Measurements from ENCODE around the gene GMDS. TPM values are rescaled to one million over a fixed set of nuclear protein-coding genes. Genes with fewer than 3 reads are reported as not detected.

The GMDS gene
- total RNA-seq, 1 experiment from 2014 or later = 27.6 TPM

DNA sequence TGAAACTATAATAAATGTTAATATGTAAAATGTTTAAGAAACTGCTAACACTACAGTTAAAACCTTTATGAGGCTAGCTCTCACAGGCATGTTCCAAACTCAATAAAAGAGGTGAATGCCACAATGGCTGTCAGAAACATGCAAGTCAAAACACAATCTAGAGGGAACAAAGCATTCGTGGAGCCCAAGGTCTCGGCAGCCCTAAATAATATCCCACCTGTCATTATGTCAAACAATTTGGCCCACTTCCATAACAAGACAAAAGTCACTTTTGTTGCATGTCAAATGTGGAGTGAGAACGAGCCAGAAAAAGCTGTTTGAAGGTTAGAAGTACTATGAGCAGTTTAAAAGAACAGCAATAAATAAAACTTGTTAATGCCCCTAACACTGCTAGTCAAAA is 181.9 kb downstream of the GMDS start:
- Histone ChIP-seq H3K4me2 (ENCODE audit: insufficient read depth, insufficient read length, low read length) (no peak overlapping the region), H3T11ph (ENCODE audit: low read length) (no peak overlapping the region), H4K20me1 (ENCODE audit: control insufficient read depth, insufficient read depth, insufficient read length) (no peaks in the 10 kb centered on the region), H2AFZ (ENCODE audit: low read length) (no peak overlapping the region), H3K23me2 (ENCODE audit: insufficient read length, low read depth, low read length, poor library complexity, severe bottlenecking) (no peaks in the 10 kb centered on the region), H3K9me3 (ENCODE audit: control insufficient read depth, low read depth, low read length) (no peaks in the 10 kb centered on the region), H3K79me2 (ENCODE audit: insufficient read depth, low read length) (no peaks in the 10 kb centered on the region; the same call in 1 of the 2 replicates), H3K27ac (ENCODE audit: insufficient read length, low read depth, low read length) (no peak overlapping the region), H2BK20ac (ENCODE audit: low read depth, low read length, poor library complexity, severe bottlenecking) (no peak overlapping the region), H2BK5ac (ENCODE audit: insufficient read length, low read length) (no peak overlapping the region), H3K23ac (ENCODE audit: insufficient read length, low read depth, low read length) (no peak overlapping the region), H3K18ac (ENCODE audit: insufficient read length, low read depth, low read length) (no peak overlapping the region), H4K5ac (ENCODE audit: insufficient read length, low read depth, low read length) (no peak overlapping the region), H3K4me1 (ENCODE audit: insufficient read depth, low read length) (no peaks in the 10 kb centered on the region), H2BK15ac (ENCODE audit: low read depth, low read length) (no peak overlapping the region), H4K91ac (ENCODE audit: insufficient read length, low read depth, low read length) (no peak overlapping the region), H3K9ac (ENCODE audit: extremely low read depth, insufficient read length, low read length) (no peak overlapping the region), H3K27me3 (ENCODE audit: insufficient read depth, low read length) (no peaks in the 10 kb centered on the region), H2BK12ac (ENCODE audit: insufficient read length, low read depth, low read length) (no peak overlapping the region), H2AK5ac (ENCODE audit: insufficient read length, low read length) (no peak overlapping the region), H2BK120ac (ENCODE audit: low read depth, low read length, poor library complexity, severe bottlenecking) (no peak overlapping the region), H3K4ac (ENCODE audit: low read depth, low read length) (no peak overlapping the region), H3K79me1 (ENCODE audit: insufficient read depth, low read depth, low read length, poor library complexity, severe bottlenecking) (no peaks in the 10 kb centered on the region), H3K56ac (ENCODE audit: insufficient read length, low read depth, low read length) (no peak overlapping the region), H4K8ac (replicated peaks; ENCODE audit: insufficient read length, low read depth, low read length) (no peak overlapping the region), H3K14ac (ENCODE audit: insufficient read depth, low read length) (no peak overlapping the region)
- H3K27ac Mint-ChIP-seq = no peak overlapping the region
- H3K4me1 Mint-ChIP-seq = peaks cover 8 to 14% of the 10 kb centered on the region in 2 experiments; a peak in 3 of 4 replicates
- no CpG with 5 or more reads among the region's 3 CpGs for WGBS (ENCODE audit: extremely low coverage, insufficient read length, low lambda C conversion rate)
- no peaks in the 10 kb centered on the region; the same call in 1 of the 2 replicates for H3K27me3 Mint-ChIP-seq (ENCODE audit: low read depth)
- TF ChIP-seq, protein P1, sequence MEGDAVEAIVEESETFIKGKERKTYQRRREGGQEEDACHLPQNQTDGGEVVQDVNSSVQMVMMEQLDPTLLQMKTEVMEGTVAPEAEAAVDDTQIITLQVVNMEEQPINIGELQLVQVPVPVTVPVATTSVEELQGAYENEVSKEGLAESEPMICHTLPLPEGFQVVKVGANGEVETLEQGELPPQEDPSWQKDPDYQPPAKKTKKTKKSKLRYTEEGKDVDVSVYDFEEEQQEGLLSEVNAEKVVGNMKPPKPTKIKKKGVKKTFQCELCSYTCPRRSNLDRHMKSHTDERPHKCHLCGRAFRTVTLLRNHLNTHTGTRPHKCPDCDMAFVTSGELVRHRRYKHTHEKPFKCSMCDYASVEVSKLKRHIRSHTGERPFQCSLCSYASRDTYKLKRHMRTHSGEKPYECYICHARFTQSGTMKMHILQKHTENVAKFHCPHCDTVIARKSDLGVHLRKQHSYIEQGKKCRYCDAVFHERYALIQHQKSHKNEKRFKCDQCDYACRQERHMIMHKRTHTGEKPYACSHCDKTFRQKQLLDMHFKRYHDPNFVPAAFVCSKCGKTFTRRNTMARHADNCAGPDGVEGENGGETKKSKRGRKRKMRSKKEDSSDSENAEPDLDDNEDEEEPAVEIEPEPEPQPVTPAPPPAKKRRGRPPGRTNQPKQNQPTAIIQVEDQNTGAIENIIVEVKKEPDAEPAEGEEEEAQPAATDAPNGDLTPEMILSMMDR (conservative IDR thresholded peaks at IDR 0.05) = no peak
- H3K36me3 Mint-ChIP-seq (ENCODE audit: insufficient read depth in 1 of 3, low read depth in 3 of 3) = peaks cover 0 to 5% (median 3%) of the 10 kb centered on the region in 3 experiments; a peak in 2 of 7 replicates
- H3K4me3 Mint-ChIP-seq = no peak overlapping the region
- H3K9me3 Mint-ChIP-seq = no peaks in the 10 kb centered on the region
- no peak for DNase-seq
